Ascending aorta (tissue), 2 donors: ENCODE data around the gene MEIOB. TPM values are rescaled to one million over a fixed set of nuclear protein-coding genes. Genes with fewer than 3 reads are reported as not detected.

Experiments used
- DNase-seq, 2 donors: peaks; one replicate each; pipeline ENCODE4 v3.0.0-alpha.2; 2019; ENCODE audit warnings: low spot score in 2 of 2
- H3K27ac ChIP-seq, 2 donors: fragments of 200-600 bp; sonication (generic); one replicate each; pipeline ENCODE4 v1.5.1; 2016 to 2017; ENCODE audit warnings: mild to moderate bottlenecking in 1 of 2
- H3K27me3 ChIP-seq: fragments of 200-600 bp; sonication (generic); one replicate; pipeline ENCODE4 v1.5.1; 2017
- H3K36me3 ChIP-seq, 2 donors: fragments of 200-600 bp; sonication (generic); one replicate each; pipeline ENCODE4 v1.5.1; 2016
- H3K4me1 ChIP-seq, 2 donors: fragments of 200-600 bp; sonication (generic); one replicate each; pipeline ENCODE4 v1.5.1; 2016 to 2017; ENCODE audit warnings: mild to moderate bottlenecking in 1 of 2
- H3K4me3 ChIP-seq, 2 donors: fragments of 200-600 bp; sonication (generic); one replicate each; pipeline ENCODE4 v1.5.1; 2016 to 2017; ENCODE audit warnings: mild to moderate bottlenecking in 1 of 2
- H3K9me3 ChIP-seq, 2 donors: fragments of 200-600 bp; sonication (generic); one replicate each; pipeline ENCODE4 v1.5.1; 2016
- CTCF ChIP-seq, 3 experiments: fragments of 200-600 bp in 2 of 3; fragments of 450-650 bp in 1 of 3; sonication (generic) in 2 of 3; IDR thresholded peaks; one replicate each; pipeline ENCODE4 v1.5.1; 2016 to 2019; ENCODE audit warnings: antibody characterized with exemption in 3 of 3, mild to moderate bottlenecking in 1 of 3, moderate library complexity in 1 of 3
- intact Hi-C: fragments of 100-400 bp; cut with DNase I; formaldehyde crosslinking; loops from one replicate; pipeline ENCODE4 v1.15.1; 2023
- total RNA-seq: library from RNA; depleted of rRNA; stranded (reverse); fragments of >200 nt; gene quantifications from one replicate; pipeline ENCODE4 v1.1.0, GENCODE V29; 2016

MEIOB gene
- total RNA-seq, 1 donor from 2014 or later, result not detected

GRCh38 chr16:1895949-1896675 is 24.1 kb upstream of the MEIOB start:
- Histone ChIP-seq H3K9me3 (no peaks in the 10 kb centered on the region), H3K36me3 (no peaks in the 10 kb centered on the region), H3K4me3 (no peak overlapping the region), H3K27ac (no peak overlapping the region), H3K27me3 (no peaks in the 10 kb centered on the region), H3K4me1 (no peaks in the 10 kb centered on the region)
- intact Hi-C loops, result no loop called here
- no peak for TF ChIP-seq CTCF (IDR thresholded peaks at IDR 0.05)
- no peak for DNase-seq

DNA sequence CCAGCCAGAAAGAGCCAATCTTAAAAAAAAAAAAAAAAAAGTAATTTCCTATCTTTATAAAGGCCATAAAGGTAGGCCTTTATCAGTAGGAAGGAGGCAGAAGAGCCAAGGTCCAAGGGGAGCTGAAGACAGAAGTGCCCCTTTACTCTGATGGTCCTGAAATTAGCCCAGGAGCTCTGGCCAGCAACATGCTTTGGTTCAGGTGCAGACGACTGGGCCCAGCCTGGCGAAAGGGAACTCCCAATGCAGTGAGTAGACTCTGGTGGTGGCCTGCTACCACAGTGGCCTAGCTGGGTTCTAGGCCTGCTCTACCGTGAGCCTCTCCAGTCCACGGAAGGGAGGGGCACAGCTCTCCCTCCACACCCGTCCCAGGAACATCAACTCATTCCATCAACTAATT is 23.1 kb upstream of the MEIOB start:
- H3K36me3 ChIP-seq, result no peaks in the 10 kb centered on the region
- no peaks in the 10 kb centered on the region for H3K9me3 ChIP-seq
- intact Hi-C loops, result no loop called here
- no peak overlapping the region for H3K4me3 ChIP-seq
- no peak for TF ChIP-seq CTCF (IDR thresholded peaks at IDR 0.05)
- no peaks in the 10 kb centered on the region for H3K4me1 ChIP-seq
- H3K27me3 ChIP-seq, result no peaks in the 10 kb centered on the region
- no peak for DNase-seq
- no peak overlapping the region for H3K27ac ChIP-seq

GRCh38 chr16:1890708-1891050 is 18.7 kb upstream of the MEIOB start:
- no peak for DNase-seq
- no peak overlapping the region for H3K27ac ChIP-seq
- TF ChIP-seq CTCF (IDR thresholded peaks at IDR 0.05), result no peak
- no peak overlapping the region for H3K4me3 ChIP-seq
- intact Hi-C loops, result no loop called here
- no peaks in the 10 kb centered on the region for H3K9me3 ChIP-seq
- H3K4me1 ChIP-seq, result no peaks in the 10 kb centered on the region
- H3K36me3 ChIP-seq, result no peaks in the 10 kb centered on the region
- H3K27me3 ChIP-seq, result no peaks in the 10 kb centered on the region

- Histone ChIP-seq H3K4me3 (no peak overlapping the region), H3K27me3 (no peaks in the 10 kb centered on the region), H3K27ac (no peak overlapping the region), H3K4me1 (no peaks in the 10 kb centered on the region), H3K9me3 (no peaks in the 10 kb centered on the region), H3K36me3 (no peaks in the 10 kb centered on the region)
- DNase-seq, result no peak
- intact Hi-C loops, result no loop called here
- no peak for TF ChIP-seq CTCF (IDR thresholded peaks at IDR 0.05)
Measured at GRCh38 chr16:1890024-1890707, 18.2 kb upstream of the MEIOB start.

GRCh38 chr16:1887711-1888354 is 15.9 kb upstream of the MEIOB start:
- intact Hi-C loops, result no loop called here
- no peak for DNase-seq
- Histone ChIP-seq H3K36me3 (no peaks in the 10 kb centered on the region), H3K27me3 (no peaks in the 10 kb centered on the region), H3K27ac (no peak overlapping the region), H3K4me3 (no peak overlapping the region), H3K9me3 (no peaks in the 10 kb centered on the region), H3K4me1 (no peaks in the 10 kb centered on the region)
- TF ChIP-seq CTCF (IDR thresholded peaks at IDR 0.05), result no peak
